Measurements from ENCODE around the gene FKRP. TPM values are rescaled to one million over a fixed set of nuclear protein-coding genes. Genes with fewer than 3 reads are reported as not detected.

The FKRP gene
- total RNA-seq, 1 experiment from 2014 or later, result 14.3 TPM

DNA sequence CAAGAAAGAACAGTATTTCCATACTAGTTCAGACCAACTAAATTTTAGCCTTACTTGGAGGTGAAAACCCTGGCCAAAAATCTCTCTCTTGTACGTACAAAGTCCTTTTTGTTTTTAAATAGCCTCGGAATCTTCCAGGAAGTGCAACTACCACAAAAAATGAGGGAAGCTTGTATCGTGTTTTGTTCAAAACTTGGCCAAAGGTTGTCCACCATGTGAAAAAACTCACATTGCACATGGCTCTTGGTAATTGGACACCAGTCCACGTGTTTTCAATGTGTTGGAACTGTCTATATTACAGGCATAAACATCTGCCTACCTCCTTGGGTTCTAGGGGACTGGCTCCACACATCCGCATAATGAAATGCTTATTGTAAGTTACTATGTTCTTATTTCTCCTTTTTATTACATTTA lies 15.6 kb downstream of the FKRP start:
- DNase-seq (no peak), ATAC-seq (no peak)
- H3F3A ChIP-seq (ENCODE audit: low read length, unreplicated experiment), result no peaks in the 10 kb centered on the region
- no peaks in the 10 kb centered on the region for H4K20me1 ChIP-seq (ENCODE audit: low read length)
- H2AFZ ChIP-seq (ENCODE audit: low read length), result no peak overlapping the region
- ChIA-PET POLR2A (ENCODE audit: unreplicated experiment) (no interaction called here), CTCF (no interaction called here)
- intact Hi-C loops (cut with micrococcal nuclease), result no loop called here
- no peaks in the 10 kb centered on the region for H3K4me1 ChIP-seq (ENCODE audit: insufficient read depth, low read length)
- H3K4me3 ChIP-seq (ENCODE audit: low read length), result no peak overlapping the region
- BruUV-seq (replicated peaks), result no TSS peak
- no peak overlapping the region for H3K4me2 ChIP-seq (ENCODE audit: low read length)
- H3K36me3 ChIP-seq (ENCODE audit: low read depth, low read length), result no peaks in the 10 kb centered on the region
- H3K27me3 ChIP-seq (ENCODE audit: low read length), result no peaks in the 10 kb centered on the region
- no peaks in the 10 kb centered on the region for H3K9me2 ChIP-seq (replicated peaks; ENCODE audit: low read length)
- H3K79me2 ChIP-seq (ENCODE audit: low read length), result no peaks in the 10 kb centered on the region
- no peak overlapping the region for H3K9ac ChIP-seq (ENCODE audit: low read length)
- no peak overlapping the region for H3K27ac ChIP-seq (ENCODE audit: low read length)
- no peaks in the 10 kb centered on the region for H3K9me3 ChIP-seq (ENCODE audit: low read length)
- TF ChIP-seq, protein P1, sequence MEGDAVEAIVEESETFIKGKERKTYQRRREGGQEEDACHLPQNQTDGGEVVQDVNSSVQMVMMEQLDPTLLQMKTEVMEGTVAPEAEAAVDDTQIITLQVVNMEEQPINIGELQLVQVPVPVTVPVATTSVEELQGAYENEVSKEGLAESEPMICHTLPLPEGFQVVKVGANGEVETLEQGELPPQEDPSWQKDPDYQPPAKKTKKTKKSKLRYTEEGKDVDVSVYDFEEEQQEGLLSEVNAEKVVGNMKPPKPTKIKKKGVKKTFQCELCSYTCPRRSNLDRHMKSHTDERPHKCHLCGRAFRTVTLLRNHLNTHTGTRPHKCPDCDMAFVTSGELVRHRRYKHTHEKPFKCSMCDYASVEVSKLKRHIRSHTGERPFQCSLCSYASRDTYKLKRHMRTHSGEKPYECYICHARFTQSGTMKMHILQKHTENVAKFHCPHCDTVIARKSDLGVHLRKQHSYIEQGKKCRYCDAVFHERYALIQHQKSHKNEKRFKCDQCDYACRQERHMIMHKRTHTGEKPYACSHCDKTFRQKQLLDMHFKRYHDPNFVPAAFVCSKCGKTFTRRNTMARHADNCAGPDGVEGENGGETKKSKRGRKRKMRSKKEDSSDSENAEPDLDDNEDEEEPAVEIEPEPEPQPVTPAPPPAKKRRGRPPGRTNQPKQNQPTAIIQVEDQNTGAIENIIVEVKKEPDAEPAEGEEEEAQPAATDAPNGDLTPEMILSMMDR (conservative IDR thresholded peaks at IDR 0.05; ENCODE audit: low read depth, low read length), result no peak
- TF ChIP-seq EZH2phosphoT487 (IDR thresholded peaks at IDR 0.05; ENCODE audit: borderline replicate concordance, low read length) (no peak), EZH2 (IDR thresholded peaks at IDR 0.05; ENCODE audit: low read length, unreplicated experiment) (no peak)

DNA sequence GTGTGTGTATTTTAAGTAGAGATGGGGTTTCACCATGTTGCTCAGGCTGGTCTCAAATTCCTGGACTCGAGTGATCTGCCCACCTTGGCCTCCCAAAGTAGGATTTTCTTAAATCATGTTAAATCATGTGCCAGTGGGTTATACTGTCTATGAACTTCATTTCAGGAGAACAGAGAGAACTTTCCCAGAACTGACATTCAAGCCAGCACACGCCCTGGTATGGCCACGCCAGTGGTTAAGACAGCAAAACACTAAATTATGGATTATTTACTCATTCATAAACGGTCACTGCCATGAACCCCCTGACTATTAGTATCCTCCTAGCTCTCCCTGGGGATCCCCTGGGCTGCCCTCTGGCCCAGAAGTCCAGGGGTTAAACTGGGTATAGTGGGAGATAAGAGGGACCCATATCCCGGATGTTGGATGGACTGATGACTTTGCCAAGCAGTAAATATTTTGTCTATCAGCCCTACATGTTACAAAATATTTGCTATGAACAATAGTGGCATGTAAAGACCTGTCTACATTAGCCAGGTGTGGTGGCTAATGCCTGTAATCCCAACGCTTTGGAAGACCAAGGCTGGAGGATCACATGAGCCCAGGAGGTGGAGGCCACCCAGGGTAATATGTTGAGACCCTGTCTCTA lies 16.5 kb downstream of the FKRP start:
- Histone ChIP-seq H3K4me1 (ENCODE audit: insufficient read depth, low read length) (no peaks in the 10 kb centered on the region), H3K9me2 (replicated peaks; ENCODE audit: low read length) (no peaks in the 10 kb centered on the region), H3K36me3 (ENCODE audit: low read depth, low read length) (no peaks in the 10 kb centered on the region), H3K9ac (ENCODE audit: low read length) (no peak overlapping the region), H3K79me2 (ENCODE audit: low read length) (no peaks in the 10 kb centered on the region), H2AFZ (ENCODE audit: low read length) (no peak overlapping the region), H3K4me3 (ENCODE audit: low read length) (no peak overlapping the region), H3F3A (ENCODE audit: low read length, unreplicated experiment) (no peaks in the 10 kb centered on the region), H3K27ac (ENCODE audit: low read length) (no peak overlapping the region), H3K9me3 (ENCODE audit: low read length) (no peaks in the 10 kb centered on the region), H4K20me1 (ENCODE audit: low read length) (no peaks in the 10 kb centered on the region), H3K4me2 (ENCODE audit: low read length) (no peak overlapping the region), H3K27me3 (ENCODE audit: low read length) (no peaks in the 10 kb centered on the region)
- ChIA-PET POLR2A (ENCODE audit: unreplicated experiment) (no interaction called here), CTCF (no interaction called here)
- intact Hi-C loops (cut with micrococcal nuclease), result no loop called here
- DNase-seq (no peak), ATAC-seq (no peak)
- BruUV-seq (replicated peaks), result no TSS peak
- TF ChIP-seq, protein P1 (conservative IDR thresholded peaks at IDR 0.05; ENCODE audit: low read depth, low read length), result no peak
- TF ChIP-seq EZH2phosphoT487 (IDR thresholded peaks at IDR 0.05; ENCODE audit: borderline replicate concordance, low read length), result no peak
- no peak for TF ChIP-seq EZH2 (IDR thresholded peaks at IDR 0.05; ENCODE audit: low read length, unreplicated experiment)

DNA sequence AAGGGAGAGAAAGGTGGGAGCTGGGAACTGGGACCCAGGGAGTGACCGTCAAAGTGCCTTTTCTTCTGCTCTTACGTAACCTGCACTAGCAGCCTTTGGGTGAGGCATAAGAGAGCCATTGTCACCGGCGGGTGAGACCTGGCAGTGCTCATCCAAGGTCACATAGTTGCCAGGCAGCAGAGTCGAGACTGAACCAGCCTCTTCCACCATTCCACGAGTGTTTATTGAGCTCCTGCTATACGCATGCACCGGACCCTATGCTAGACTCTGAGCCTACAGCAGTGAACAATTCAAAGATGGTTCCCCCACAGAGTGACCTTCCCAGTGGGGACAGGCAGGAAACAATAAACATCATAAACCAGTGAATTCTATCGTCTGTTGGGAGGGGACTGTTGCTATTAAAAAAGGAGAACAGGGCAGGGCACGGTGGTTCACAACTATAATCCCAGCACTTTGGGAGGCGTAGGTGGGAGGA lies 19.0 kb downstream of the FKRP start:
- Histone ChIP-seq H3K4me2 (ENCODE audit: low read length) (no peak overlapping the region), H3F3A (ENCODE audit: low read length, unreplicated experiment) (no peaks in the 10 kb centered on the region), H3K27me3 (ENCODE audit: low read length) (no peaks in the 10 kb centered on the region), H3K9ac (ENCODE audit: low read length) (no peak overlapping the region), H4K20me1 (ENCODE audit: low read length) (no peaks in the 10 kb centered on the region), H3K4me3 (ENCODE audit: low read length) (no peak overlapping the region), H3K36me3 (ENCODE audit: low read depth, low read length) (no peaks in the 10 kb centered on the region), H3K79me2 (ENCODE audit: low read length) (no peaks in the 10 kb centered on the region), H3K9me2 (replicated peaks; ENCODE audit: low read length) (no peaks in the 10 kb centered on the region), H2AFZ (ENCODE audit: low read length) (no peak overlapping the region), H3K27ac (ENCODE audit: low read length) (no peak overlapping the region), H3K9me3 (ENCODE audit: low read length) (no peaks in the 10 kb centered on the region), H3K4me1 (ENCODE audit: insufficient read depth, low read length) (no peaks in the 10 kb centered on the region)
- TF ChIP-seq EZH2 (IDR thresholded peaks at IDR 0.05; ENCODE audit: low read length, unreplicated experiment) (no peak), EZH2phosphoT487 (IDR thresholded peaks at IDR 0.05; ENCODE audit: borderline replicate concordance, low read length) (no peak)
- TF ChIP-seq, protein P1 (conservative IDR thresholded peaks at IDR 0.05; ENCODE audit: low read depth, low read length), result no peak
- ATAC-seq (no peak), DNase-seq (no peak)
- ChIA-PET CTCF (no interaction called here), POLR2A (ENCODE audit: unreplicated experiment) (no interaction called here)
- intact Hi-C loops (cut with micrococcal nuclease), result no loop called here
- no TSS peak for BruUV-seq (replicated peaks)

Data from PC-3 (cell line).